GM18517 (cell line): ENCODE measurements around the gene PKIG.

Source experiments
- ATAC-seq: cut with Tn5 transposase; IDR thresholded peaks from one replicate; pipeline ENCODE4 v1.9.1; 2021; ENCODE audit warnings: mild to moderate bottlenecking, moderate library complexity; ENCODE audit not compliant: unreplicated experiment

Gene PKIG

GRCh38 chr20:44594730-44595129, 12.4 kb downstream of the PKIG start:
- no peak for ATAC-seq

GRCh38 chr20:44596010-44596409, 13.6 kb downstream of the PKIG start:
- ATAC-seq = no peak

- no peak for ATAC-seq
These were observed 14.5 kb downstream of the PKIG start for GRCh38 chr20:44596876-44597275.

GRCh38 chr20:44597516-44597915, 15.1 kb downstream of the PKIG start:
- ATAC-seq = no peak

- ATAC-seq = no peak
These were observed 15.6 kb downstream of the PKIG start for GRCh38 chr20:44597930-44598329.

- no peak for ATAC-seq
These were observed 16.3 kb downstream of the PKIG start for GRCh38 chr20:44598423-44599305.

- ATAC-seq = no peak
These were observed 17.3 kb downstream of the PKIG start for GRCh38 chr20:44599715-44600114.

- ATAC-seq = no peak
These were observed 17.9 kb downstream of the PKIG start for GRCh38 chr20:44600301-44600700.

GRCh38 chr20:44600758-44601201, 18.4 kb downstream of the PKIG start:
- no peak for ATAC-seq

- ATAC-seq = no peak
These were observed 18.9 kb downstream of the PKIG start for GRCh38 chr20:44601236-44601671.

GRCh38 chr20:44601801-44602204, 19.4 kb downstream of the PKIG start:
- ATAC-seq = no peak

GRCh38 chr20:44603327-44603726, 20.9 kb downstream of the PKIG start:
- no peak for ATAC-seq

GRCh38 chr20:44606725-44607441, 24.5 kb downstream of the PKIG start:
- no peak for ATAC-seq

- ATAC-seq = no peak
These were observed 26.7 kb downstream of the PKIG start for GRCh38 chr20:44609006-44609515.

- ATAC-seq = peak; percentile 66
These were observed 27.3 kb downstream of the PKIG start for GRCh38 chr20:44609516-44610312.

GRCh38 chr20:44610313-44610962, 28.1 kb downstream of the PKIG start:
- ATAC-seq = peak; percentile 17

- ATAC-seq = no peak
These were observed 31.2 kb downstream of the PKIG start for GRCh38 chr20:44613575-44613974.

GRCh38 chr20:44614525-44614924, 32.1 kb downstream of the PKIG start:
- ATAC-seq = no peak

GRCh38 chr20:44615169-44615791, 32.9 kb downstream of the PKIG start:
- ATAC-seq = no peak
